ENCODE measurements around the gene NPHP1.

GRCh38 chr2:110130757-110131156, 74.1 kb downstream of the NPHP1 start:
- no peak for TF ChIP-seq EZH2phosphoT487 (IDR thresholded peaks at IDR 0.05; ENCODE audit: borderline replicate concordance)
- no peak for TF ChIP-seq POLR2A (IDR thresholded peaks at IDR 0.05; ENCODE audit: borderline replicate concordance, extremely low read depth, insufficient read depth, insufficient read length)
- TF ChIP-seq SRF (IDR thresholded peaks at IDR 0.05; ENCODE audit: low read depth): no peak
- TF ChIP-seq, protein P1, sequence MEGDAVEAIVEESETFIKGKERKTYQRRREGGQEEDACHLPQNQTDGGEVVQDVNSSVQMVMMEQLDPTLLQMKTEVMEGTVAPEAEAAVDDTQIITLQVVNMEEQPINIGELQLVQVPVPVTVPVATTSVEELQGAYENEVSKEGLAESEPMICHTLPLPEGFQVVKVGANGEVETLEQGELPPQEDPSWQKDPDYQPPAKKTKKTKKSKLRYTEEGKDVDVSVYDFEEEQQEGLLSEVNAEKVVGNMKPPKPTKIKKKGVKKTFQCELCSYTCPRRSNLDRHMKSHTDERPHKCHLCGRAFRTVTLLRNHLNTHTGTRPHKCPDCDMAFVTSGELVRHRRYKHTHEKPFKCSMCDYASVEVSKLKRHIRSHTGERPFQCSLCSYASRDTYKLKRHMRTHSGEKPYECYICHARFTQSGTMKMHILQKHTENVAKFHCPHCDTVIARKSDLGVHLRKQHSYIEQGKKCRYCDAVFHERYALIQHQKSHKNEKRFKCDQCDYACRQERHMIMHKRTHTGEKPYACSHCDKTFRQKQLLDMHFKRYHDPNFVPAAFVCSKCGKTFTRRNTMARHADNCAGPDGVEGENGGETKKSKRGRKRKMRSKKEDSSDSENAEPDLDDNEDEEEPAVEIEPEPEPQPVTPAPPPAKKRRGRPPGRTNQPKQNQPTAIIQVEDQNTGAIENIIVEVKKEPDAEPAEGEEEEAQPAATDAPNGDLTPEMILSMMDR (IDR thresholded peaks at IDR 0.05 in 2 of 3, conservative IDR thresholded peaks at IDR 0.05 in 1 of 3; ENCODE audit: borderline replicate concordance in 1 of 3, insufficient read depth in 1 of 3, low read depth in 2 of 3, low read length in 2 of 3): no peak
- TF ChIP-seq ELF1 (IDR thresholded peaks at IDR 0.05; ENCODE audit: borderline replicate concordance, low read depth): no peak
- TF ChIP-seq CEBPB (IDR thresholded peaks at IDR 0.05; ENCODE audit: low read depth): no peak
- no peak for TF ChIP-seq POLR2AphosphoS5 (IDR thresholded peaks at IDR 0.05; ENCODE audit: low read depth, low read length)
- TF ChIP-seq, protein P2, sequence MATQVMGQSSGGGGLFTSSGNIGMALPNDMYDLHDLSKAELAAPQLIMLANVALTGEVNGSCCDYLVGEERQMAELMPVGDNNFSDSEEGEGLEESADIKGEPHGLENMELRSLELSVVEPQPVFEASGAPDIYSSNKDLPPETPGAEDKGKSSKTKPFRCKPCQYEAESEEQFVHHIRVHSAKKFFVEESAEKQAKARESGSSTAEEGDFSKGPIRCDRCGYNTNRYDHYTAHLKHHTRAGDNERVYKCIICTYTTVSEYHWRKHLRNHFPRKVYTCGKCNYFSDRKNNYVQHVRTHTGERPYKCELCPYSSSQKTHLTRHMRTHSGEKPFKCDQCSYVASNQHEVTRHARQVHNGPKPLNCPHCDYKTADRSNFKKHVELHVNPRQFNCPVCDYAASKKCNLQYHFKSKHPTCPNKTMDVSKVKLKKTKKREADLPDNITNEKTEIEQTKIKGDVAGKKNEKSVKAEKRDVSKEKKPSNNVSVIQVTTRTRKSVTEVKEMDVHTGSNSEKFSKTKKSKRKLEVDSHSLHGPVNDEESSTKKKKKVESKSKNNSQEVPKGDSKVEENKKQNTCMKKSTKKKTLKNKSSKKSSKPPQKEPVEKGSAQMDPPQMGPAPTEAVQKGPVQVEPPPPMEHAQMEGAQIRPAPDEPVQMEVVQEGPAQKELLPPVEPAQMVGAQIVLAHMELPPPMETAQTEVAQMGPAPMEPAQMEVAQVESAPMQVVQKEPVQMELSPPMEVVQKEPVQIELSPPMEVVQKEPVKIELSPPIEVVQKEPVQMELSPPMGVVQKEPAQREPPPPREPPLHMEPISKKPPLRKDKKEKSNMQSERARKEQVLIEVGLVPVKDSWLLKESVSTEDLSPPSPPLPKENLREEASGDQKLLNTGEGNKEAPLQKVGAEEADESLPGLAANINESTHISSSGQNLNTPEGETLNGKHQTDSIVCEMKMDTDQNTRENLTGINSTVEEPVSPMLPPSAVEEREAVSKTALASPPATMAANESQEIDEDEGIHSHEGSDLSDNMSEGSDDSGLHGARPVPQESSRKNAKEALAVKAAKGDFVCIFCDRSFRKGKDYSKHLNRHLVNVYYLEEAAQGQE (IDR thresholded peaks at IDR 0.05; ENCODE audit: low read depth): no peak
- TF ChIP-seq EZH2 (IDR thresholded peaks at IDR 0.05): no peak
- no peak for TF ChIP-seq FOSL1 (IDR thresholded peaks at IDR 0.05; ENCODE audit: low read depth)
